HL-60 (cell line): ENCODE data around the gene SDHAF2.

Experiments used
- CTCF ChIP-seq: IDR thresholded peaks from one replicate; pipeline ENCODE4 v1.5.1; 2011; ENCODE audit warnings: low read length, control low read depth, inconsistent platforms; ENCODE audit not compliant: insufficient read depth
- POLR2AphosphoS5 ChIP-seq: IDR thresholded peaks from 2 replicates; pipeline ENCODE4 v1.6.1; 2012; ENCODE audit warnings: low read depth

DNA sequence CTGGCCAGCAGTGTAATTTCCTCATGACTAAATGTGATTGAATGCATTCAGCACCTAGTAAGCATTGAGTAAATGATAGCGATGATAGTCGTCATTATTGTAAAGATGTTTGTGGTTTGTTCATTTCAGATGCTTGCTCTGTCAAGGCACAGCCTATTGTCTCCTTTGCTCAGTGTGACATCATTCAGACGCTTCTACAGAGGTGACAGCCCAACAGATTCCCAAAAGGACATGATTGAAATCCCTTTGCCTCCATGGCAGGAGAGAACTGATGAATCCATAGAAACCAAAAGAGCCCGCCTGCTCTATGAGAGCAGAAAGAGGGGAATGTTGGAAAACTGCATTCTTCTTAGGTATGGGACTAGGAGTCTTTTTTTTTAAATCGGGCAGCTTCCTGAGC, 7.6 kb downstream of the SDHAF2 start:
- TF ChIP-seq CTCF (no peak), POLR2AphosphoS5 (no peak)
